Measurements from ENCODE around the gene GNAL.
"Not testable (repeated sequence)": the region's sequence is repeated elsewhere in the genome, so short reads cannot be mapped to it uniquely, and the experiment has no call there.

Gene GNAL

DNA sequence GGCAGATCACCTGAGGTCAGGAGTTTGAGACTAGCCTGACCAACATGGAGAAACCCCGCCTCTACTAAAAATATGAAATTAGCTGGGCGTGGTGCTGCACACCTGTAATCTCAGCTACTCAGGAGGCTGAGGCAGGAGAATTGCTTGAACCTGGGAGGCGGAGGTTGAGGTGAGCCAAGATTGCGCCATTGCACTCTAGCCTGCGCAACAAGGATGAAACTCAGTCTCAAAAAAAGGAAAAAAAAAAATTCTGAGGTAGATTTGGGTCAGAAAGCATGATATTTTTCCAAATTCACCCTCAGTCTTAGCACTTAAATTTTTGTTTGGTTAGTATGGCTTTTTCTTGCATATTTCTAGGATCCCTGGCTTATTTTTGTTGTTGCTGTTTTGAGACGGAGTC lies 165.5 kb downstream of the GNAL start:
- not testable (repeated sequence) for DNase-seq

DNA sequence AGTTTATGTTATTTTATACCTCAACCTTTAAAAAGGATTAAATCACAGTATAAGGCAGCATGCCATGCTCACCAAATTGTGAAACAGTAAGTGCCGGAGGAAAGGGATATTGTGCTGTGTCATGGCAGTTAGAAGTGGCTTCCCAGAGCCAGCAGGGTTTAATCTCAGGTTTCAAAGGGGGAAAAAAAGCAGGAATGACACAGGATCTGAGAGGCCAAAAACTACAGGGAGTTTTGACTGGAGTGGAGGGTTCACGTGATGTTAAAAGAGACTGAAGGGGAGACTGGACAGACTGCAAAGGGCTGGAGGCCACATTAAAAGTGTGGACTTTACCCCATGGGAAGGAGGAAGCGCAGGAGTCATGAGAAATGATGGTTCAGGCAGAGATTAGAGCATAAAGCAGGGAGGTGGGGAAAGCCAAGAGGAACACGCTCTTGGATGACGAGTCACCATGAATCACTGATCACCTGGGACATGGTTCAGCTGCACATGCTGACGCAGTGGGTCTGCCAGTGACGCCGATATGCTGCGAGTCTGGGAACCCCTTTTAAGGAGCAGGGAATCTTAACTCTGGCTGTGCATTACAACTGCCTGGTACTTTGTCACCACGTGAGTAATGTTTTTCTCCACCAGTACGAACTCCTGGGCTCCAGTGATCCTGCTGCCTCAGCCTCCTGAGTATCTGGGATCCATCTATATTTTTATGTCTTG lies 168.3 kb downstream of the GNAL start:
- peak; percentile 98 for DNase-seq

GRCh38 chr18:11859282-11859830 lies 170.3 kb downstream of the GNAL start:
- DNase-seq, result no peak

DNA sequence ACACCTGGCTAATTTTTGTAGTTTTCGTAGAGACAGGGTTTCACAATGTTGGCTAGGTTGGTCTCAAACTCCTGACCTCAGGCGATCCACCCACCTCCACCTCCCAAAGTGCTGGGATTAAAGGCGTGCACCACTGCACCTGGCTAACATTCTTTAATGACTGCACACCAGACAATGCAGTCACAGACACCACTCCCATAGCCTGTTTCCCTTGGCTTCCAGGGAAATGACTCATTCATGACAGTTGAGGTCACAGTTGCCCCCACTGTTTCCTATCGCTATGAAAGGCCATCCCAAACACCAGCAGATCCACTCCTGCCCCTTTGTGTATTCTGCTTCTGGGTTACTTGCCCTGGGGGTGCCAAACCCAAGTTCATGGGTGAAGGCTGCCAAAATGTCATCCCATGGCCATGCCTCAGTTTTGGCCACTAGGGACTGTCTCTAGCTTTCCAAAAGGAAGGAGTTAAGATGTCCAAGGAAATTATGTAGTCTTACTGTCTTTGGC lies 170.9 kb downstream of the GNAL start:
- DNase-seq, result peak; percentile 67

DNA sequence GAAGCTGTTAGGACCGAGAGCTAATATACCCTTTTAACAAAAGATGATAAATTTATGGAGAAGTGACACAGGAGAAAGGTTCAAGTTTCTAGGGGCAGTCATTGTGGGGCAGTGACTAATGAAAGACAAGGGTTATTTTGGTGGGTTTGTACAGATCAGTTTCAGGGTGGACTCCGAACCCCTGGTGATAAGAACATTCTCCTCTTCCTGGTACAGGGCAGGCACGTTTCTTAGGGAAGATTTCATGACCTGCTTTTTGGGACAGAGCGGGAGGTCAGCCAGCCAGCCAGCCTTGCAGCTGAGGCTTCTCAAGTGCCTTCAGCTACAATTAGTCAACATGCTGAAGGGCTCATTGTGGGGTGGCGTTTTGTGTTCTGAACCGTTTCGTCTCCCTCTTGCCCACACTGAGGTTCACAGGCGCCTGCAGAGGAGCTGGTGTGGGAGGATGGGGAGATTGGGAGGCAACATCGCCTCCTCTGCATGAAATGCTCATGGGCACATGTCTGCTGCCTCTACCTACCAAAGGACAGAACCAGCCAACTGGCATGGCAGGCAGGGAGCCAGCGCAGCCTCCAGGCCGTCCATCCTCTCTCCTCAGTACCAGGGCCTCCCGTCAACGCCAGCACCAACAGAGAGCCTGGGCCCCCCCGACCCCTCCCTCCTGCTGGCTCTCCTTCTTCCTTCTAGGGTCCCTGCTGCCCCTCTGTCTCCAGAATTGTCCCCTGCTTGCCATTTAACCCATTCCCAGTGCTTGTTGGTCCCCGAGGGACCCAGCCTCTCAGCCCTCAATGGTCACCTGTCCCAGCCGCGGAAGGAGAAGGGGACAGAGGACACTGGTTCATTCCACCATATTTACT lies 171.8 kb downstream of the GNAL start:
- DNase-seq, result no peak

DNA sequence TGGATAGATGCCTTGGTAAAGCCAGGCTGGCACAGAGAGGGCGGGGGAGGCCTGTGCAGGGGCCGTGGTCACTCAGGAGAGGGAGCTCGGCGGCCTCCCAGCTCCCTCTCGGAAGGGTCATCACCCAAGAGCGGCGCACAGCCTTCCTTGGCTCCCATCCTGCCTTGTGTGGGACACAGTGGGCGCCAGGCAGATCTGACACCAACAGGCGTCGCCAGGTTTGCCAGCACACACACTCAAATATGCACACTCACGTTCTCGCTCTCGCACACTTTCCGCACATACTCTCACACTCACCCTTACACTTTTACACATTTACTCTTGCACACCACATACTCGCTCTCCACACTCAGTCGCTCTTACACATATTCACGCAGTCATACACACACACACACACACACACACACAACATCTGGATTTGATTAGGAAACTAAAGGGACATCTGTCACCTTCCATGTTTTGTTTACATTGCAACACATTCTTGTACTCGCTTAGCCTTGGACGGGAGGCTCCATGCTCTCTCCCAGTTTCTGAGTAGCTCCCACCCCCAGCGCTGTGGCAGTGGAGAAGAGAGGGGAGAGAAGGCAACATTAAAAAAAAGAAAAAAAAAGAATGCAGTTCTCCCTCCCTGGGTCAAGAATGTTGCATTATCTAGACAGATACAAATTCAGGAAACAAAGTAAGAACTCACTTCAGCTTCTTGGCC lies 172.7 kb downstream of the GNAL start:
- peak; percentile 27 for DNase-seq

DNA sequence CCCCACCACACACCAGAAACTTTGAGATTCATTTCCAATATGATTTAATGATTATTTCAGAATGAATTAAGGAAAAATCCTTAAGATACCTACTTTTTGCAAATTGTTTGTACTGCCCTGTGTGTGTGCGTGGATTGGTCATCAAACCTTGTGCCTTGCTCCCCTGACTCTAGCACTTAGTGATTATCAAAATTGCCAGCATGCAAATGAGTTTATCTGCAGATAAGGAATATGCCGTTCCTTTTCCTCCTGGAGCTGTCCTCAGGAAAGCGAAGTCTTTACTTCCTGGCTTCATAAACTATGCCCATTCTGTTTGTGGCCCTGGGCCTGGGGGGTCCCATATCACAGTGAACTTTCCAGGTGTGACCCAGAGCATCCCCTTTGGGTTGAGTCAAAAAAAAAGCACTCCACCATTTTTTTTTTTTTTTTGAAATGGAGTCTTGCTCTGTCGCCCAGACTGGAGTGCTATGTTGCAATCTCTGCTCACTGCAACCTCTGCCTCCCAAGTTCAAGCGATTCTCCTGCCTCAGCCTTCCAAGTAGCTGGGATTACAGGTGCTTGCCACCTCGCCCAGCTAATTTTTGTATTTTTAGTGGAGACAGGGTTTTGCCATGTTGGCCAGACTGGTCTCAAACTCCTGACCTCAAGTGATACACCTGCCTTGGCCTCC lies 173.5 kb downstream of the GNAL start:
- no peak for DNase-seq

- DNase-seq, result no peak
Measured at GRCh38 chr18:11864471-11864870, 175.4 kb downstream of the GNAL start.

GRCh38 chr18:11865071-11865470 lies 176.0 kb downstream of the GNAL start:
- DNase-seq, result no peak

DNA sequence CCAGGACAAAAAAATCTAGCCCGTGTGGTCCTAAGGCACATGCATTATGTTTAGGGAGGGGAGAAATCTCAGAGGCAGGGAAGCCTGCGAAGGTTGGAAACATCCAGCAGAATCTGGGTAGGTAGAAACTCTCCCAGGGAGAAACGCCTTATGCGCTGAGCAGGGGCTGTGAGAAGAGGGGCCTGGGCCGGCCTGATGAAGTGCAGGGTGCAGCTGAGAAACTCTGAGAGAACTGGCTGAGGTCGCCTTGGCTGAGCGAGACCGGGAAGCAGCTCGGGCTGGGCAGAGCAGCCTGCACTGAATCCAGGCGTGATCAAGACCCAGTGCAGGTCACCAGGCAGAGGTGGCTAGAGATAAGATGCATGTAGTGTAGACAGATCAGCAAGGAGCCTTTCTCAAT lies 177.3 kb downstream of the GNAL start:
- no peak for DNase-seq

DNA sequence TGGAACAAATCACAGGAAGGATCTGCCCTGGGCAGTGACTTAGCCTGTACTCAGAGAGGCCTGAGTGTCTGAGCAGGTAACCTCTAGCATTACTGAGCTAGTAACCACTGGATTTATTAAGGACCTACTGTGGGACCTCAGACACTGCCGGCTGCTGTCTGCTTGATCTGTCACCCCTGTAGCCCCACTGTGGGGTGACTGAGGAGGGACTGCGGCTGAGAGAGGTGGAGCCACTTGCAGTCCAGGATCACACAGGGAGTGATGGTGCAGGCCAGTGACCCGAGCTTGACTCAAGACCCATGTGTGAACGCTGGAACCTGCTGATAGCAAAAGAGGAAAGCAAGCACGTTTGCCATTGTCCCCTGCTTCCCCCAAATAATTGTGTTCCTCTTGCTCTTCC lies 177.7 kb downstream of the GNAL start:
- DNase-seq, result no peak

GRCh38 chr18:11868230-11868629 lies 179.2 kb downstream of the GNAL start:
- DNase-seq, result no peak

GRCh38 chr18:11871501-11871900 lies 182.4 kb downstream of the GNAL start:
- no peak for DNase-seq

GRCh38 chr18:11872479-11873136 lies 183.5 kb downstream of the GNAL start:
- peak; percentile 29 for DNase-seq

DNA sequence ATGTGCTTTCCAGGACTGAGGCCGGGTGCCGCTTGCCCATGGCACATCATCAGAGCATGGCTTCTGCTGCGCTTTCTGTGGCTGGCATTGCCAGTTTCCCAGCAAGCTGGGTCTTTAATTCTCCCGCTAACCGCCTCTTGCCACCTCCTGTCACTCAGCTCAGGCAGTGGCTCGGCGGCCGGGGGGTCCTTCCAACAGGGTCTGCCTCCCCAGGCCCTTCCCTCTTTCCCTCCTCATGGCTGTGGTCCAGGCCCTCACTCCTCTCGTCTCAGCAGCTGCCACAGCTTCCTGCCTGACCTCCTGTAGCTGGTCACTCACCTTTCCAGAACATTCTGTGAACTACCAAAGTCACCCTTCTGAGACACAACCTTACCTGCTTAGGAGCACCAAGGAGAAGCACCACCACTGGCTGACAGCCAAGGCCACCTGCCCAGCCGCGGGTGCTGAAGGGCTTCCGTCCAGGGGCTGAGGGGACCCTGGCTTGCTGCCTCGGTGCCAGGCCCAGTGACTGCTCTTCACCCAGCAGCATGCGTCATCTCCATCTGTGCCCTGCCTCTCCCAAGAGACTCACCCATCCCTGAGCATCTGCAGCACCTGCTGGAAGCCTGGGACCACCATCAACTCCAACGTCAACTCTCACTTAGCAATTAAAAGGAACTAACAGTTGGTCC lies 184.7 kb downstream of the GNAL start:
- DNase-seq, result no peak

DNA sequence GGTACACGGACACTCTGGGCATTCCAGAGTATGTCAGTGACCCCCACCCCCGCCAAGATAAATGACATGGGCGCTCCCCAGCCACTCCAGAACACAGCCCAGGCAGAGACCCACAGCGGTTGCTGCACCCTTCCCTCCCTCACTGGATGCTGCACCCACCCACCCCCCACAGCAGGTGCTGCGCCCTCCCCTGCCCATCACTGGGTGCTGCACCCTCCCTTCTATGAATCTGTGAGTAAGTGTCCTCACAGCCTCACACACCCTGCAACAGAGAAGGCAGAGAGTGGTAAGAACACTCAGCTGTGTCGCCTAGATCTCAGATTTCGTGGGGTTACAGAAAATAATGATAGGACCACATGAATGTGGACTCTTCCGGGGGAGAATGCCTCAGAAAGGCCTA lies 185.6 kb downstream of the GNAL start:
- DNase-seq, result no peak

DNA sequence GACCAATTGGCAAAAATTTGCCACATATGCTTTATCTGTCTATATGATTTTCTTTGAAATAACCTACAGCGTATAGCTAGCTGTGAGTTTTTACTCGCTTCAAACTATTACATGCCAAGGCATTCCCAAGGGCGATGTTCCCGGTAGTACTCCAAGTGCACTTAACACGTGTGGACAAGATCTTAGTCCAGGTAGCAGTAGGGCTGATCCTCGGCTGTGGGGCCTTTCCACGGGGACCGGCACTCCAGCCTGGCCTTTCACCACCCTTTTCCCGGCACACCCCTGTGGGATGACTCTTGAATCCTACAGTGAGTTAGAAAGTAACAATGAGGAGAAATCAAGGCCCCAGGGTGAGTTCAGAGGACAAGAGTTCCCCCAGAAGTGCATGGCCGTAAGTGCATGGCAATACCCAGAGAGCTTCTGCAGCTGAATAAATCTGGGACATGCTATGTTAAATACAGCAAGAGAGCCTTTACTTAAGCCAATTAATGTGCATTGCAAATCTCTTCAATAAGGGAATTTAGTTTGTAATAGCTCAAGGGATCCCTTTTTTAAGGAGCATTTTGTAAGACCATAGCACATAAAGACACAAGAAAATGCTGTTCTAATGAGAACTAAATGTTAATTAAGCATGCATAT lies 188.6 kb downstream of the GNAL start:
- DNase-seq, result no peak

DNA sequence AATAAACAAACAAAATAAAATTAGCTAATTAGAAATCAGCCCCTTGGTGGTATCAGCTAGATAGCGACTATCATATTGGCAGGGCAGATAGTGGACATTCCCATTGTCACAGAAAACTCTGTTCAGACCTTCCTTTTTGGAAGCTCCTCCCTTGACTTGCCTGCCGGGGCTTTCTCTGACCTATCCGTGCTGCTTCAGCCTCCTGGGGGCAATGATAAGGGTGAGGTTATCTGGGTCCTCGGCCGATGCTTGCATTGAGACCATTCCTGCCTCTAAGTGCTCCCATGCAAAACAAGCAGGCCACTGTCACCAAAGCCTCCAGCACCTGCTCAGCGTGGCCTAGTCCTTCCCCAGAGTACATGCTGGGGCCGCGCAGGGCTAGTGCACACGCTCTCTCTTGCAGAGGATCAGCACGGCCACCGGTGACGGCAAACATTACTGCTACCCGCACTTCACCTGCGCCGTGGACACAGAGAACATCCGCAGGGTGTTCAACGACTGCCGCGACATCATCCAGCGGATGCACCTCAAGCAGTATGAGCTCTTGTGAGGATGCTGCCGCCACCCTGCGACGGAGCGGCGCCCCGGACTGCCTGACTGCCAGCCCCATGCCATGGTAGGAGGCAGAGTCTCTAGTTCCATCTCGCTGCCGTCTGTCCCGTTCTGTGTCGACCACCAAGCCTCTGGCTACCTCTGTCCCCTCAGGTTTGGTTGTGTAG lies 191.7 kb downstream of the GNAL start:
- no peak for DNase-seq

GRCh38 chr18:11882636-11883035 lies 193.6 kb downstream of the GNAL start:
- no peak for DNase-seq

- no peak for DNase-seq
Measured at GRCh38 chr18:11883153-11883552, 194.1 kb downstream of the GNAL start.

All from fibroblast of upper back skin (primary cell).